OCI-LY3 (cell line): ENCODE results near the gene TBXT.
"Not testable (repeated sequence)": the region's sequence is repeated elsewhere in the genome, so short reads cannot be mapped to it uniquely, and the experiment has no call there.

ENCODE experiments used
- H2AFZ ChIP-seq: fragments of 200-600, 300-600 bp; shearing (Covaris generic); 2 replicates; pipeline ENCODE4 v1.6.0; 2014; ENCODE audit warnings: antibody characterized with exemption, low read depth, low read length
- H3K27ac ChIP-seq: fragments of 200-600, 300-600 bp; sonication (generic); 2 replicates; pipeline ENCODE4 v1.5.1; 2014; ENCODE audit warnings: mild to moderate bottlenecking, low read length, moderate library complexity, mixed read lengths
- H3K27me3 ChIP-seq: fragments of 200-600, 300-600 bp; sonication (generic); 2 replicates; pipeline ENCODE4 v1.6.1; 2014; ENCODE audit warnings: low read depth, low read length, mixed read lengths
- H3K36me3 ChIP-seq: fragments of 200-600, 300-600 bp; sonication (generic); replicated peaks from 2 replicates; pipeline ENCODE3; 2014; ENCODE audit warnings: low read depth, low read length, mixed read lengths
- H3K4me1 ChIP-seq: fragments of 300-600, 200-600 bp; sonication (generic); 2 replicates; pipeline ENCODE4 v1.6.1; 2014; ENCODE audit warnings: low read length, mixed read lengths
- H3K4me2 ChIP-seq: fragments of 200-600, 300-600 bp; sonication (generic); 2 replicates; pipeline ENCODE4 v1.6.1; 2014; ENCODE audit warnings: low read length, mixed read lengths
- H3K4me3 ChIP-seq: fragments of 300-600, 200-600 bp; sonication (generic); 2 replicates; pipeline ENCODE4 v1.5.1; 2014; ENCODE audit warnings: antibody characterized with exemption, mild to moderate bottlenecking, low read length, moderate library complexity
- H3K79me2 ChIP-seq: fragments of 300-600, 200-600 bp; shearing (Covaris generic); 2 replicates; pipeline ENCODE4 v1.6.1; 2014; ENCODE audit warnings: mild to moderate bottlenecking, low read length, mixed read lengths
- H3K9ac ChIP-seq: fragments of 300-600, 200-600 bp; shearing (Covaris generic); 2 replicates; pipeline ENCODE4 v1.6.0; 2014; ENCODE audit warnings: mild to moderate bottlenecking, low read length, moderate library complexity
- H3K9me3 ChIP-seq: fragments of 200-600, 300-600 bp; shearing (Covaris generic); 2 replicates; pipeline ENCODE4 v1.6.1; 2014; ENCODE audit warnings: low read length, mixed read lengths; ENCODE audit not compliant: insufficient read depth
- H4K20me1 ChIP-seq: fragments of 200-600, 300-600 bp; sonication (generic); 2 replicates; pipeline ENCODE4 v1.6.1; 2016; ENCODE audit warnings: low read length, mixed read lengths; ENCODE audit not compliant: insufficient read depth
- EZH2phosphoT487 ChIP-seq: fragments of 200-600 bp; shearing (Covaris generic); IDR thresholded peaks from 2 replicates; pipeline ENCODE4 v1.6.1; 2018; ENCODE audit warnings: antibody characterized with exemption, mixed run types, low read depth
- TF ChIP-seq, protein P1 (sequence below): fragments of 200-600, 300-600 bp; sonication (generic); IDR thresholded peaks from 2 replicates; pipeline ENCODE4 v1.5.1; 2014; ENCODE audit warnings: antibody characterized with exemption, low read length, low read depth

The TBXT gene

DNA sequence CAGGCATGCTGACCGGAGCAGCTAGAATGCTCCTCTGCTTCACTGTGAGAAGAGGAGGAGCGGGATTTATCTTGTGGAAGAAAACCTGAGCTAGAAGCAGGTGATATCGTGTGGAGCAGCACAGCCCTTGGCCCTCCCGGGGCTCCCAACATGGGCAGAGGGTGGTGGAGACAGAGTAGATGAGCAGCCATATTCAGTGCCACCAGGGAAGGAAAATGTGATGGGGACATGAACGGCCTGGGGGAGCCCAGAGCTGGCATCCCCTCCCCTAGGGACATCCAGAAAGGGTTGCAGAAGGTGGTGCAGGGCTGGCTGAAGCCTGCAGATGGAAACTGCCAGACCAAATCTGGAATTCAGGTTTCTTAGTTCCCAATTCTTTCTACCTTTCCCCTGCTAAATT is 24.9 kb upstream of the TBXT start:
- Histone ChIP-seq H2AFZ (no peak overlapping the region), H3K79me2 (no peaks in the 10 kb centered on the region), H3K36me3 (no peaks in the 10 kb centered on the region), H3K4me2 (no peak overlapping the region), H3K4me3 (no peak overlapping the region), H3K4me1 (no peaks in the 10 kb centered on the region), H4K20me1 (no peaks in the 10 kb centered on the region), H3K27ac (no peak overlapping the region), H3K27me3 (peaks cover 3% of the 10 kb centered on the region), H3K9me3 (no peaks in the 10 kb centered on the region), H3K9ac (no peak overlapping the region)
- TF ChIP-seq, protein P1, sequence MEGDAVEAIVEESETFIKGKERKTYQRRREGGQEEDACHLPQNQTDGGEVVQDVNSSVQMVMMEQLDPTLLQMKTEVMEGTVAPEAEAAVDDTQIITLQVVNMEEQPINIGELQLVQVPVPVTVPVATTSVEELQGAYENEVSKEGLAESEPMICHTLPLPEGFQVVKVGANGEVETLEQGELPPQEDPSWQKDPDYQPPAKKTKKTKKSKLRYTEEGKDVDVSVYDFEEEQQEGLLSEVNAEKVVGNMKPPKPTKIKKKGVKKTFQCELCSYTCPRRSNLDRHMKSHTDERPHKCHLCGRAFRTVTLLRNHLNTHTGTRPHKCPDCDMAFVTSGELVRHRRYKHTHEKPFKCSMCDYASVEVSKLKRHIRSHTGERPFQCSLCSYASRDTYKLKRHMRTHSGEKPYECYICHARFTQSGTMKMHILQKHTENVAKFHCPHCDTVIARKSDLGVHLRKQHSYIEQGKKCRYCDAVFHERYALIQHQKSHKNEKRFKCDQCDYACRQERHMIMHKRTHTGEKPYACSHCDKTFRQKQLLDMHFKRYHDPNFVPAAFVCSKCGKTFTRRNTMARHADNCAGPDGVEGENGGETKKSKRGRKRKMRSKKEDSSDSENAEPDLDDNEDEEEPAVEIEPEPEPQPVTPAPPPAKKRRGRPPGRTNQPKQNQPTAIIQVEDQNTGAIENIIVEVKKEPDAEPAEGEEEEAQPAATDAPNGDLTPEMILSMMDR: no peak
- no peak for TF ChIP-seq EZH2phosphoT487

DNA sequence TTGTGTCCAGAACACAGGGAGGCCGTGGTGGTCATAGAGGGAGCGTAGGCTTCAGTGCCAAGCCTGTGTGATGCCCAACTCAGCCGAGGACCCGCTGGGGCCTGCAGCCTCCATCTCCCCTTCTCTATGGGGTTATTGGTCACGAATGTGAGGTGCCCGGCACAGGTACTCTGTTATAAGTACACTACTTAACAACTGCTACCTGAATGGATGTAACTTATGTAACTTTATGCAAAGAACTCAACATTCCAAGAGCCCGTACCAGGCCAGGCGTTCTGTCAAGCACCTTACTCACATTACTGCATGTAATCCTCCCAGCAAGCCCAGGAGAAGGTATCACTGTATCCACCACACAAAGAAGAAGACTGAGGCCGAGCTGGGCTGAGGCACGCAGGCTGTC is 24.5 kb upstream of the TBXT start:
- no peaks in the 10 kb centered on the region for H3K36me3 ChIP-seq
- no peaks in the 10 kb centered on the region; the same call in 1 of the 2 replicates for H3K27me3 ChIP-seq
- H2AFZ ChIP-seq: no peak overlapping the region
- H3K4me1 ChIP-seq: no peaks in the 10 kb centered on the region
- no peaks in the 10 kb centered on the region for H3K9me3 ChIP-seq
- H3K79me2 ChIP-seq: no peaks in the 10 kb centered on the region
- H3K4me3 ChIP-seq: no peak overlapping the region
- H3K27ac ChIP-seq: no peak overlapping the region
- TF ChIP-seq, protein P1: no peak
- TF ChIP-seq EZH2phosphoT487: no peak
- no peak overlapping the region for H3K4me2 ChIP-seq
- H4K20me1 ChIP-seq: no peaks in the 10 kb centered on the region
- no peak overlapping the region for H3K9ac ChIP-seq

DNA sequence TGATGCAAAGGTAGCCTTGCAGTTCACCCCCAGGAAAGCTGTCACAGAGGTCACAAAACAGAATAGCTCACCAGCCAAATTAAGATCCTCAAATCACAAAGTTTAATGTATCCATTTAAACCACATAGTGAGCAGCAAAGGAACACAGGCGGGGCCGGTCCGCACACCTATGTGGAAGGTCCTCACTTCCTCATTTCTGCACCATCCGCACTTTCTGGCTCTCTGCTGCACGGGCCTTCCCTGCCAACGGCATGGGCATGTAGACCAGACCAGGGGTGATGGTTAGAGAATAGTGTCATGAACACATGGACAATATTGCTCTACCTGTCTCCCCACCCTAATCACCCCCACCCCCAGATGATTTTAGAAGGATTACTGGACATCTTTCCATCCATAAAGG is 12.1 kb upstream of the TBXT start:
- no peak overlapping the region for H2AFZ ChIP-seq

DNA sequence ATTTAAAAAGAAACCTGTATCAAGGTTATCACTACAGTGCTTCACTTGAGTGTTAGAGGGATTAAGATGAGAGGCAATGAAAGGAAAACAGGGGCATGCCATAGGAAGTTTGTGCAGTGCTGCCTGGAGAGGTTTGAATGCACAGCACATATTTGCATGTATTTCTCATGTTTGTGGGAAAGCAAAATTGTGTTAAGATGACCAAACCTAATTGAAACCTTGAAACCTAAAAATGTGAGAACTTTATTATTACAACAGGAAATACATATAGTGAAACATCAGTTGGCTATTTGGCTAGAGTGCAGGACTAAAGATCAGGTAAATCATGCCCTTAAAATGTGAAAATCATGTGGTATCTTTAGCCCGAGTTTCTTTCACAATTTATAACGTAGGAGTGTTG is 8.5 kb upstream of the TBXT start:
- Histone ChIP-seq H3K4me1 (no peaks in the 10 kb centered on the region), H3K4me2 (no peak overlapping the region), H3K4me3 (no peak overlapping the region), H3K27me3 (peaks cover 25% of the 10 kb centered on the region), H3K79me2 (no peaks in the 10 kb centered on the region), H3K9ac (no peak overlapping the region), H4K20me1 (no peaks in the 10 kb centered on the region), H3K9me3 (no peaks in the 10 kb centered on the region), H3K27ac (no peak overlapping the region), H2AFZ (no peak overlapping the region), H3K36me3 (no peaks in the 10 kb centered on the region)
- TF ChIP-seq, protein P1: no peak
- TF ChIP-seq EZH2phosphoT487: no peak

More for the DNA sequence above, 12.1 kb upstream of the TBXT start:
- TF ChIP-seq, protein P1: no peak
- TF ChIP-seq EZH2phosphoT487: no peak
- H4K20me1 ChIP-seq: no peaks in the 10 kb centered on the region
- H3K4me3 ChIP-seq: no peak overlapping the region
- no peaks in the 10 kb centered on the region for H3K4me1 ChIP-seq
- H3K9me3 ChIP-seq: no peaks in the 10 kb centered on the region
- H3K27ac ChIP-seq: no peak overlapping the region
- no peaks in the 10 kb centered on the region for H3K36me3 ChIP-seq
- H3K9ac ChIP-seq: no peak overlapping the region
- peaks cover 13% of the 10 kb centered on the region for H3K27me3 ChIP-seq
- no peak overlapping the region for H3K4me2 ChIP-seq
- H3K79me2 ChIP-seq: no peaks in the 10 kb centered on the region

DNA sequence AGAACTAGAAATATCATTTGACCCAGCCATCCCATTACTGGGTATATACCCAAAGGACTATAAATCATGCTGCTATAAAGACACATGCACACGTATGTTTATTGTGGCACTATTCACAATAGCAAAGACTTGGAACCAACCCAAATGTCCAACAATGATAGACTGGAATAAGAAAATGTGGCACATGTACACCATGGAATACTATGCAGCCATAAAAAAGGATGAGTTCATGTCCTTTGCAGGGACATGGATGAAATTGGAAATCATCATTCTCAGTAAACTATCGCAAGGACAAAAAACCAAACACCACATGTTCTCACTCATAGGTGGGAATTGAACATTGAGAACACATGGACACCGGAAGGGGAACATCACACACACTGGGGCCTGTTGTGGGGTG is 7.4 kb upstream of the TBXT start:
- H4K20me1 ChIP-seq, H3K4me2 ChIP-seq, H3K36me3 ChIP-seq, H3K4me3 ChIP-seq, H3K79me2 ChIP-seq, H3K27ac ChIP-seq, H3K4me1 ChIP-seq, H3K9ac ChIP-seq, H3K9me3 ChIP-seq, H2AFZ ChIP-seq: not testable (repeated sequence)
- peaks cover 19% of the 10 kb centered on the region for H3K27me3 ChIP-seq
